ENCODE results near the gene F11R. TPM values are rescaled to one million over a fixed set of nuclear protein-coding genes. Genes with fewer than 3 reads are reported as not detected.

The F11R gene
- total and polyA plus RNA-seq, 2 of the 4 experiments (the other 2 are of a cell fraction): 0.79 to 2.2 TPM

DNA sequence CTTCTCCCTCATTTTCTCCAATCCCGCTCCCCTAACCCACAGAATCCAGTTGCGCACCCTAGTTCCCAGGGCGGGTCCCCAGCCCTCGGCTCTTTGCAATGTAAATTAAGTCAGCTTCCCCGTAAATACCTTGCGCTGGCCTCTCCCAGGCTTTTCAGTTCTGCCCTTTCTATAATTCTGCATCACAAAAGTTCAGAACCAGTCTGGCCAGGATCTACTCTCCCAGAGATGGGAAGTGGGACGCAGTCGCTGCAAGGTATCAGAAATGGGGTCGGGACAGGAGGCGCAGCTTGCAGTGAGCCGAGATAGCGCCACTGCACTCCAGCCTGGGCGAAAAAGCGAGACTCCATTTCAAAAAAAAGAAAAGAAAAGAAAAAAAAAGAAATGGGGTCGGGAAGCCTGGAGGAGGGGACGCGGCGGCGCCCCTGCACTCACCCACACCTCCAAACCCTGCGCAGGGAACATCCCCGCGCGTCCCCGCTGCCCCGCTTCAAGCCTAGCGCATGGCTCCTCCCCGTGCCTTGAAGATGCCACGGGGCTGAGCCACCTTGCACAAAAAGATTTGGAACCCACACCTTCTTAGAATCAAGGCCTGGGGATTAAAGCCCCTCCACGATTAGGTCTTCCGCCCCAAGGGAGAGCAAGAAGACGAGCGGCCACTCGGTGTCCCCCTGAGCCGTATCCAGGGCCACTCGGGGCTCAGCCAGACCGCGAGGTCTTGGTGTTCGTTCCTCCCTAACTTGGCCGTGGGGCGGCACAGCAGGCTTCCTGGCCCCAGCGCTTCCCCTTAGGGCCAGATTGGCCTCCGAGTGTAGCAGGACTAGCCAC is 39.2 kb downstream of the F11R start:
- Histone ChIP-seq H2BK120ac (ENCODE audit: low read depth, low read length) (no peak overlapping the region), H3K79me1 (ENCODE audit: low read depth in 1 of 2, low read length in 2 of 2) (no peaks in the 10 kb centered on the region), H3K14ac (replicated peaks; ENCODE audit: low read depth, low read length) (no peak overlapping the region), H3K36me3 (ENCODE audit: control insufficient read depth, insufficient read depth, low read length) (no peaks in the 10 kb centered on the region), H3K4me2 (ENCODE audit: low read depth, low read length) (no peak overlapping the region; the same call in 1 of the 2 replicates), H3K9ac (ENCODE audit: low read depth, low read length) (no peak overlapping the region), H3K9me3 (ENCODE audit: control insufficient read depth, insufficient read depth, low read length) (no peaks in the 10 kb centered on the region), H3K56ac (ENCODE audit: extremely low read depth, insufficient read depth, low read length) (no peak overlapping the region), H3K27me3 (ENCODE audit: control insufficient read depth, insufficient read depth, low read length) (peaks cover 17% of the 10 kb centered on the region), H2AK5ac (ENCODE audit: low read depth, low read length) (no peak overlapping the region), H3K4me1 (ENCODE audit: control insufficient read depth, insufficient read depth, low read length) (no peaks in the 10 kb centered on the region), H3K27ac (ENCODE audit: insufficient read depth, low read length) (no peak overlapping the region), H4K8ac (ENCODE audit: low read depth in 2 of 2, low read length in 2 of 2) (no peak overlapping the region), H3K9me1 (ENCODE audit: insufficient read depth, low read length) (no peaks in the 10 kb centered on the region), H4K91ac (ENCODE audit: insufficient read depth, low read depth, low read length) (no peak overlapping the region), H3K4ac (ENCODE audit: low read depth, low read length) (no peak overlapping the region), H2BK20ac (ENCODE audit: low read depth, low read length) (no peak overlapping the region), H4K5ac (ENCODE audit: low read depth, low read length) (no peak overlapping the region), H3K23ac (ENCODE audit: low read depth, low read length) (no peak overlapping the region), H2BK15ac (ENCODE audit: low read depth, low read length) (no peak overlapping the region), H2AK9ac (replicated peaks; ENCODE audit: low read depth, low read length, poor library complexity) (no peak overlapping the region), H2BK5ac (ENCODE audit: low read depth, low read length, poor library complexity, severe bottlenecking) (no peak overlapping the region), H2AFZ (replicated peaks; ENCODE audit: low read length, poor library complexity) (peak overlapping the region; percentile 43), H3K4me3 (ENCODE audit: insufficient read depth, low read depth, low read length) (no peak overlapping the region), H3K18ac (ENCODE audit: low read depth, low read length) (no peak overlapping the region), H4K20me1 (ENCODE audit: insufficient read depth, low read length) (no peaks in the 10 kb centered on the region)
- BruUV-seq (replicated peaks): no TSS peak
- TF ChIP-seq POLR2A (IDR thresholded peaks at IDR 0.05; ENCODE audit: low read depth, low read length) (no peak), BHLHE40 (IDR thresholded peaks at IDR 0.05; ENCODE audit: low read depth, low read length) (no peak), NFE2L2 (IDR thresholded peaks at IDR 0.05; ENCODE audit: low read depth, low read length) (no peak), CEBPB (IDR thresholded peaks at IDR 0.05; ENCODE audit: low read depth, low read length) (no peak), SMC3 (IDR thresholded peaks at IDR 0.05; ENCODE audit: low read depth, low read length) (no peak), MXI1 (IDR thresholded peaks at IDR 0.05; ENCODE audit: borderline replicate concordance, low read depth, low read length) (no peak), MAZ (IDR thresholded peaks at IDR 0.05; ENCODE audit: borderline replicate concordance, low read depth, low read length) (no peak), RCOR1 (IDR thresholded peaks at IDR 0.05; ENCODE audit: insufficient replicate concordance, low read length) (no peak), RAD21 (IDR thresholded peaks at IDR 0.05; ENCODE audit: low read length) (no peak)
- TF ChIP-seq, protein P1, sequence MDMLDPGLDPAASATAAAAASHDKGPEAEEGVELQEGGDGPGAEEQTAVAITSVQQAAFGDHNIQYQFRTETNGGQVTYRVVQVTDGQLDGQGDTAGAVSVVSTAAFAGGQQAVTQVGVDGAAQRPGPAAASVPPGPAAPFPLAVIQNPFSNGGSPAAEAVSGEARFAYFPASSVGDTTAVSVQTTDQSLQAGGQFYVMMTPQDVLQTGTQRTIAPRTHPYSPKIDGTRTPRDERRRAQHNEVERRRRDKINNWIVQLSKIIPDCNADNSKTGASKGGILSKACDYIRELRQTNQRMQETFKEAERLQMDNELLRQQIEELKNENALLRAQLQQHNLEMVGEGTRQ (IDR thresholded peaks at IDR 0.05; ENCODE audit: low read depth, low read length): no peak
- CTCF ChIA-PET: interaction anchor here (0.5 to 0.7 kb wide), 2 partner anchors 148 to 627 kb away, joined by 3 to 5 read pairs; no protein-coding TSS in a partner anchor
- dilution Hi-C loops (cut with HindIII; ENCODE audit: low sequenced_read_pairs, unreplicated experiment): no loop called here
- DNase-seq (no peak), ATAC-seq (ENCODE audit: low read depth) (no peak)
- intact Hi-C loops (cut with micrococcal nuclease): no loop called here
- WGBS, 2 experiments (ENCODE audit: extremely low coverage in 2 of 2, insufficient read length in 1 of 2): 13% methylated on average over 4 of the region's 42 CpGs; no CpG with 5 or more reads in 1 of the 2 experiments
- POLR2A ChIA-PET (ENCODE audit: unreplicated experiment): no interaction called here
- in situ Hi-C loops (cut with MboI; ENCODE audit: low sequenced_read_pairs): no loop called here

Measured in IMR-90 (cell line).